ENCODE results near the gene UNKL.

Gene UNKL

DNA sequence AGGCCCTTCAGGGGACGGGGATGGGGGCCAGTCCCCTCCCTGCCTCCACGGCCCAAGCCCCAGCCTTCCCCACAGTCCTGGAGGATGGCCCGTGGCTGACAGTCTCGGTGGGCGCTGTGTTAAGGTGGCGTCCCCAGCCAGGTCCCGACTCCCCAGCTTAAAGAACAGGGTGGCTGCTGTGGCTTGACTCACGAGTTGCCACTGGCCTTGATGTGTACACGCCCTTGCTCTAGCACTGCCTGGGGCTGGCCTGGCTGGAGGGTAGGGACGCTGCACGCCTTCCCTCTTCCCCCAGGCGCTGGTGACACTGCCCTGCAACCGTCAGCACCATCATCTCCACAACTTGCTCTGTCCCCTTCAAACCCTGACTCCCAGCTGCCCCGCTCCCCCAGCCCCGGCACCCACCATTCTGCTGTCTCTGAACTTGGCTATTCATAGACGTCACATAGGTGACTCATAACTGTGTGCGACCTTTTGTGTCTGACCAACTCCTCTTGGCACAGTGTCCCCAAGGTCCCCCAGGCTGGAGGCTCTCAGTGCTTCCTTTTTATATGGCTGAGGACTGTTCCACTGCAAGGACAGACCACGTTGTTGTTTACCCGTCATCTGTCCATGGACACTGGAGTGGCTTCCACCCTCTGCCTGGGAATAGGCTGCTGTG, 56.5 kb downstream of the UNKL start:
- Histone ChIP-seq H3K4me1 (ENCODE audit: insufficient read depth, poor library complexity, severe bottlenecking) (no peaks in the 10 kb centered on the region), H3K27ac (ENCODE audit: poor library complexity, severe bottlenecking) (no peak overlapping the region), H3K9me3 (ENCODE audit: severe bottlenecking) (no peaks in the 10 kb centered on the region), H3K36me3 (ENCODE audit: low read depth) (peaks cover 13% of the 10 kb centered on the region), H3K4me3 (ENCODE audit: severe bottlenecking) (no peak overlapping the region), H3K27me3 (ENCODE audit: insufficient read depth, poor library complexity, severe bottlenecking) (no peaks in the 10 kb centered on the region)
- no peak for DNase-seq (ENCODE audit: low spot score)
- TF ChIP-seq, protein P1, sequence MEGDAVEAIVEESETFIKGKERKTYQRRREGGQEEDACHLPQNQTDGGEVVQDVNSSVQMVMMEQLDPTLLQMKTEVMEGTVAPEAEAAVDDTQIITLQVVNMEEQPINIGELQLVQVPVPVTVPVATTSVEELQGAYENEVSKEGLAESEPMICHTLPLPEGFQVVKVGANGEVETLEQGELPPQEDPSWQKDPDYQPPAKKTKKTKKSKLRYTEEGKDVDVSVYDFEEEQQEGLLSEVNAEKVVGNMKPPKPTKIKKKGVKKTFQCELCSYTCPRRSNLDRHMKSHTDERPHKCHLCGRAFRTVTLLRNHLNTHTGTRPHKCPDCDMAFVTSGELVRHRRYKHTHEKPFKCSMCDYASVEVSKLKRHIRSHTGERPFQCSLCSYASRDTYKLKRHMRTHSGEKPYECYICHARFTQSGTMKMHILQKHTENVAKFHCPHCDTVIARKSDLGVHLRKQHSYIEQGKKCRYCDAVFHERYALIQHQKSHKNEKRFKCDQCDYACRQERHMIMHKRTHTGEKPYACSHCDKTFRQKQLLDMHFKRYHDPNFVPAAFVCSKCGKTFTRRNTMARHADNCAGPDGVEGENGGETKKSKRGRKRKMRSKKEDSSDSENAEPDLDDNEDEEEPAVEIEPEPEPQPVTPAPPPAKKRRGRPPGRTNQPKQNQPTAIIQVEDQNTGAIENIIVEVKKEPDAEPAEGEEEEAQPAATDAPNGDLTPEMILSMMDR (IDR thresholded peaks at IDR 0.05; ENCODE audit: poor library complexity, severe bottlenecking) = no peak
- no peak; the same call in 2 of the 3 replicates for ATAC-seq (ENCODE audit: low read depth)

- Histone ChIP-seq H3K27ac (ENCODE audit: poor library complexity, severe bottlenecking) (no peak overlapping the region), H3K27me3 (ENCODE audit: insufficient read depth, poor library complexity, severe bottlenecking) (no peaks in the 10 kb centered on the region), H3K4me1 (ENCODE audit: insufficient read depth, poor library complexity, severe bottlenecking) (no peaks in the 10 kb centered on the region), H3K4me3 (ENCODE audit: severe bottlenecking) (no peak overlapping the region), H3K9me3 (ENCODE audit: severe bottlenecking) (no peaks in the 10 kb centered on the region), H3K36me3 (ENCODE audit: low read depth) (0 out of 2 replicates have a peak, but pooled peaks cover 5% of the 10 kb centered on the region)
- DNase-seq (ENCODE audit: low spot score) (no peak), ATAC-seq (ENCODE audit: low read depth) (no peak)
- TF ChIP-seq, protein P1 (IDR thresholded peaks at IDR 0.05; ENCODE audit: poor library complexity, severe bottlenecking) = no peak
Observed at GRCh38 chr16:1356061-1356900, 58.2 kb downstream of the UNKL start.

DNA sequence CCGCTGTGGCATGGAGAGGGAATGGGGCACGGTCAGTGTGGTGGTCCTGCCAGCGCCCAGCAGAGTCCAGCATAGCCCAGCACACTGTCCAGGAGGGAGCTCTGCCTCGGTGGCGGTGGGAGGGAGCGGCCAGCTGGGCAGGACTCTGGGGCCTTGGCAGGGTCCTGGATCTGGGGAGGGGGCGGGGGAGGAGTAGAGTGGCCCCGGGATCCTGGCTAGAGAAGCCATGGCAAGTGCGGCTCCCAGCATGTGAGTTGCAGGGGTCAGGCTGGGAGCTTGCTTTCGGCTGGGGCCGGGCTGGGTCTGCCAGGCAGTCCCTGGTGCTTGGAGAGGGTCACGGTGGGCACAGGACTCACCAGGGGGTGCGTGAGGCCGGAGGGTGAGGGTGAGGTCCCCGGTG, 58.9 kb downstream of the UNKL start:
- Histone ChIP-seq H3K9me3 (ENCODE audit: severe bottlenecking) (no peaks in the 10 kb centered on the region), H3K27me3 (ENCODE audit: insufficient read depth, poor library complexity, severe bottlenecking) (no peaks in the 10 kb centered on the region), H3K36me3 (ENCODE audit: low read depth) (peaks cover 2% of the 10 kb centered on the region; the same call in 1 of the 2 replicates), H3K4me1 (ENCODE audit: insufficient read depth, poor library complexity, severe bottlenecking) (no peaks in the 10 kb centered on the region), H3K27ac (ENCODE audit: poor library complexity, severe bottlenecking) (no peak overlapping the region), H3K4me3 (ENCODE audit: severe bottlenecking) (no peak overlapping the region)
- ATAC-seq (ENCODE audit: low read depth) (no peak), DNase-seq (ENCODE audit: low spot score) (no peak)
- TF ChIP-seq, protein P1 (IDR thresholded peaks at IDR 0.05; ENCODE audit: poor library complexity, severe bottlenecking) = no peak

GRCh38 chr16:1354815-1355540, 59.5 kb downstream of the UNKL start:
- peaks cover 8% of the 10 kb centered on the region; the same call in 1 of the 2 replicates for H3K36me3 ChIP-seq (ENCODE audit: low read depth)
- no peak for ATAC-seq (ENCODE audit: low read depth)

More at GRCh38 chr16:1354815-1355540, 59.5 kb downstream of the UNKL start:
- H3K27ac ChIP-seq (ENCODE audit: poor library complexity, severe bottlenecking) = no peak overlapping the region
- H3K9me3 ChIP-seq (ENCODE audit: severe bottlenecking) = no peaks in the 10 kb centered on the region
- no peak overlapping the region for H3K4me3 ChIP-seq (ENCODE audit: severe bottlenecking)
- H3K27me3 ChIP-seq (ENCODE audit: insufficient read depth, poor library complexity, severe bottlenecking) = no peaks in the 10 kb centered on the region
- TF ChIP-seq, protein P1 (IDR thresholded peaks at IDR 0.05; ENCODE audit: poor library complexity, severe bottlenecking) = no peak
- DNase-seq (ENCODE audit: low spot score) = no peak
- no peaks in the 10 kb centered on the region for H3K4me1 ChIP-seq (ENCODE audit: insufficient read depth, poor library complexity, severe bottlenecking)

All from RWPE2 (cell line).